Amygdala (tissue), 56 donors: ENCODE measurements around the gene MOB2.

ENCODE experiments used
- DNase-seq, 56 donors: peaks; one replicate each; lab custom pipeline; 2025; lab: John Stamatoyannopoulos, UW

Gene MOB2

GRCh38 chr11:1490651-1491050 lies 4.1 kb upstream of the MOB2 start:
- DNase-seq: no peak

DNA sequence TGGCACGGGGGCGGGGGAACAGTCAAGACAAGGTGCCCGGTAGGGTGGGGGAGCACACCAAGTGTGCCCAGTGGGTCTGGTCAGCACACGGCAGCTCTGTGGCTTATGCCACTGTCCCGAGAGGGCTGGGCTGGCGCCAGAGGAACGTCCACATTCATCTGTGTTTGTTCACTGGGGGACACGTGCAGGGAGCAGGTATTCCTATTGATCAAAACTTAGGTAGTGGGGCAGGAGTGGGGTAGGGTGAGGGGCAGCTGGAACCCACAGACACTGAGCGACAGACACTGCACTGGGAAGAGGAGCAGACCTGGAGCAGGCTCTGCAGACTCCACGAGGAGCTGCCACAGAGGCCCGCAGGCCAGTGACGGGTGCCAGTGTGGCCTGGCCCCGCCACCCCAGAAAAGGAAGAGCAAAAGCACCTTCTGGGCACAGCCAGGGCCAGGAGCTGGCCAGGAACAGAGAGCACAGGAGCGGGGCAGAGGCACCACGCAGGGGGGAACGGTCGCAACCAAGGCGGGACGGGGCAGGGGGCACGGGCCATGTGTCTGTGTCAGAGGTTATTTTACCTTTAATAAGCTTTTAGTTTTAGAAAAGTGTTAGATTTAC lies 2.1 kb upstream of the MOB2 start:
- DNase-seq: no peak

DNA sequence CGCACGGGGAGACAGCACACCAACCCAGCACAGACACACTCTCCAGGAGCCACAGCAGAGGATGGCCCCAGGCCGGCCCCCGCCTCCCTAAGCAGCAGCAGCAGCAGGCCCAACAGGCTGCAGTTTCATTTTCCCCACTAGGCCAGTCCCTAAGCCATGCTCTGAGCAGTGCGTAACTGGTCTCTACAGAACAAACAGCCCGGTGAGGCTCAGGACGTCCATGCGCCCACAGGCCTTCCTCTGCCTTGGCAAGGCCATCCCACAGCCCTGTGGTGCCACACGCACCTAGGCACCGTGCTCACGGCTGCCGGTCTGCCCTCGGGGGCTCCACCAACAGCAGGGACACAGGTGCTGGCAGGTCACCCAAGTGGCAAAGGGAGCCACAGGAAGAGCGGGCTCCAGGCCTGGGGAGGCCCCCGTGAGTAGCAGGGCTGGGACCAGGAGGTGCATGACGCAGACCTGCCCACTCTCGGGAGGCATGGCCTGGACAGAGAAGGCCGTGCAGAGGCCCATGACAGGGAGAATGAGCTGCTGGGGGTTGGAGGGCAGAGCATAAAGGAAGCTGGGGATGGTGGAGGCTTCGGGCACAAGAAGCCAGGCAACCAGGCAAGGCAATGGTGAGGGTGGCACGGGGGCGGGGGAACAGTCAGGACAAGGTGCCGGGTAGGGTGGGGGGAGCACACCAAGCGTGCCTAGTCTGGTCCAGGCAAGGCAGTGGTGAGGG lies 1.4 kb upstream of the MOB2 start:
- DNase-seq: no peak

DNA sequence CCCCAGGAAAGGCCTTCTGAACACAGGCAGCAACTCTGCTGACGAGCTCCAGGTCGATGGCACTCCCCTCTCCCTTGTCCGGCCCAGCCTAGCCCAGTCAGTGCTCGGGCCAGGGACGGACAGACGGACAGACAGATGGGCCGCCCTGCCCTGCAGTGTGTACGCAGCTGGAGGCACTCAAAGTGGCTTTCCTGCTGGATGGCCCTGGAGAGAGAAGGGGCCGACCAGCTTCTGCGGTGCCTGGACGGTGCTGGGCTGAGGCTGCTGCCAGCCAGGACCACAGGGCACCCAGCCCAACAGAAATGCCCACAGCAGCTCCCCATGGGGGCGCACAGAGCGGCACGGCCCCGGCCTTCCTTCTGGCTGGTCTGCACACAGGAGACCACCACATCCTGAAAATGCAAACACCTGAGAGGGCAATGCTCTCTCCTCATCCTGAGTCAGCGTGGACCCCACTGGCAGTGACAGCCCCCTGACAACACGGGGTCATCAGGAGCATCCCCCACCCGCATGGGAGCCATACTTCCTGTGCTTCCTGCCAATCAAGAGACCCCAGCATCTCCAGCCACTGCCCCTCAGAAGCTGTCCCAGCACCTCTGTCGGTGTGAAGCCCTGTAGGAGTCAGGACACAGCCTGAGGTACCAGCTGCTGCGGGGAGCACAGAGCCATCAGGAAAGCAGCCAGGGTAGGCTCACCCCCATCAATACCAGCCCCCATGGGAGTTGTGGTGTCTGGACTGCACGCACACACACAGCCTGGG lies 692 bp upstream of the MOB2 start:
- DNase-seq: no peak

- no peak for DNase-seq
These were observed 1.1 kb downstream of the MOB2 start for GRCh38 chr11:1485504-1485885.

DNA sequence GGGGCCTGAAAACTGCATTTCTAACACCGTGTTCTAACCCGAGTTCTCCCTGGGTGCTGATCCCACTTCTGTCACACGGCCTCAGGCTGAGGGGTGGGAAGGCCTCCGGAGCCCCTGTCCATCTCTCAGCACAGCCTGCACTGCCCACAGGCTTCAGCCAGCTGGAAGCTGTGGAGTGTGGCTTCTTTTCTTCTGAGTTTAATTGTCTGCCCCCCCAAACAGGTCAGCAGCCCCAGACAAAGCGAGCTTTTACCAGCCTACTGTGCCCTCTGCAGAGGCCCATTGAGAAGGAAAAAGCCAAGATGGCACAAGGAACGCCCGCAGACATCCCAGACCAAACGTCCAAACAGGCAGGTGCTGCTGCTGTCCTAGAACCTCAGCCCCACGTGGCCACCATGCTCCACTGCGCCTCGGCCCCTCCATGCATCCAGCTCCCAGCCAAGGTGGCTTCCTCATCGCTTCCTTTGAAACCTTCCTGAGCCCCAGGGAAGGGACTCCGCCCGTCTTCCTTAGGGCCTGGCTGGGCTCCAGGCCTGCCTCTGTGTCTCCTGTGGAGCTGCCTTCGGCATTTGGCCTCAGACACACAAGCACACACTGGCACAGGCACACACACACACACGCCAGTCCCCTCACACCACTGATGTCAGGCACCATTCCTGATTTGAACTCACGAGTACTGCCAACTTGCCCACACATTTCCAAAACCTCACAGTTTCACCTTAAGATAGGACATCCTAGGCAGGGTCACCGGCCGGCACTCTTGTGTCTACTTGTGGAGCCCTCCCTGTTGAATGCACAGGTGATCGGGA lies 1.7 kb downstream of the MOB2 start:
- peak in 1 of 56 donors; percentile 16 for DNase-seq

DNA sequence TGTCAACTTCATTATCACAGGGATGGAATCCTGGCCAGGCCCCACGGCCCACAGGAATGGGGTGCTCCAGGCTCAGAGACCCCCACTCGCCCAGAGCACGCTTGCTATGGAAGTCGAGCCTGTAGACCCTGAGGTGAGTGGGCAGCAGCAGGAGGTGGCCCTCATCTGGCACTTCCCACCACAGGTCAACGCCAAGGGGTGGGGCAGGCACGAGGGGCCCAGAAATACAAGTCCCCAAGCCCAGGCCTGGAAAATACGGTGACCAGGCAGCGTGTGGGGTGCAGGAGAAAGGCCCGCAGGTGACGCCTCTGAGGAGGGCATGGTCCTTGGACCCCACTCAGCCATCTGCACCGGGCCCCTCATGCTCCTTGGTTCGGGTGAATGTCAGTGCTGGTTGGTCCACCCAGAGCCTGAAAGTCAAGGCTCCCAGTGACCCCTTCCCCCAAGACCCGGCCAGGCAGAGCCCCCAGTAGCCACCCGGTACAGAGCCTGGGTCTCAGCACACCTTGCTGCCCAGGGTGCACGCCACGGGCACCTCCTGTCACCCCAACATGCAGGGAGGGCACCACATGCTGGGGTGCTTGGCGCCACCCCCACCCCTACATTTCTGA lies 2.4 kb downstream of the MOB2 start:
- no peak for DNase-seq

GRCh38 chr11:1483445-1483961 lies 3.1 kb downstream of the MOB2 start:
- no peak for DNase-seq

DNA sequence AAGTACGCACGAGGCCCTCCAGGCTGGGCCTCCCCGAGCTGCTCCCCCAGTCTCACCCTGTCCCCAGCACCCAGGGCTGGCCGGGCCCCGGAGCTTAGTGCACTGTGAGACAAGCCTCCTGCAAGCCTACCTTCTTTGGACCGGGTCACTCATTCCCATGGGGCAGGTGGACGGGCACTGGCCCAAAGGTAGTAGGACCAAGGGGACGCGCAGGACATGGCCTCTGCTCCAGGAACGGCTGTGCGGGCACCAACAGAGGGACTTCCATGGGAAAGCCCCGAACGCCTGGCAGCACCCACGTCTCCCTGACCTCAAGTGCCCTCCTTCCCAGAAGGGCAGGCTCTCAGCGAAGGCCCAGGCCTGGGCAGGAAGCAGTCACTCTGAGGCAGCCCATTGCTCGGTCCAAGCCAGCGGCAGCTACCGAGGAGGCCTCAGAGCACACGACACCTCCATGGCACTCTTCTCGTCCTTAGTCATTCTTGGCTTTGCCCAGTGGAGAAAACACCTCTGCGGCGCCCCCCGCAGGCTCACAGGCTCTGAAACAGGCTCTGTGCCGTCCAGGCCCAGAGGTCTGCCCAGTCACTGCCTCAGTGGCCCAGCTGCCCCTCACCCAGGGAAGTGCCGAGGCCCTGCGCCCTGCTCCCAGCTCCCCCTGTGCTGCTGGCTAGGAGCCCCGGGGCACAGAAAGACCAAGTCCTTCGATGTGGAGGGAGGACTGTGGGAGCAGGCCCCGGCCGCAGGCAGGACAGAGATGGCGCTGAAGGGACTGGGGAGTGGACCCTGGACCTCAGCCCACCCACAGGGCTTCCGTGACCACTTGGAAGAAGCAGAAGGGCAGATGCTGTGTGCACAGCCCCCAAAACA lies 3.8 kb downstream of the MOB2 start:
- DNase-seq: no peak

GRCh38 chr11:1481861-1482441 lies 4.6 kb downstream of the MOB2 start:
- DNase-seq: no peak

DNA sequence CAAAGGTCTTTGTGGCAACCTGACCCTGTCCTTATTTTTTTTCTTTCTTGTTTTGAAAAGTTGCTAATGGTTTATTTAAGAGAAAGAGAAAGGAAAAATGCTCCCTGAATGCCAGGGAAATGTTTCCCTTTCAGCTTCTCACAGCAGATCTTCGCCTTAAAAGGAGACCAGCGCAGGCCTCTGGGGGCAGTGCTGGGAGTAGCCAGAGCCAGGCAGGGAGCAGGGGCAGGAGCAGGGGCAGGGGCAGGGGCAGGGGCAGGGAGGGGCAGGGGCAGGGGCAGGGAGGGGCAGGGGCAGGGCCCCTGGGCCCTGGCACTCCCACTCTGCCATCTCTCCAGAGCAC lies 5.1 kb downstream of the MOB2 start:
- DNase-seq: no peak

DNA sequence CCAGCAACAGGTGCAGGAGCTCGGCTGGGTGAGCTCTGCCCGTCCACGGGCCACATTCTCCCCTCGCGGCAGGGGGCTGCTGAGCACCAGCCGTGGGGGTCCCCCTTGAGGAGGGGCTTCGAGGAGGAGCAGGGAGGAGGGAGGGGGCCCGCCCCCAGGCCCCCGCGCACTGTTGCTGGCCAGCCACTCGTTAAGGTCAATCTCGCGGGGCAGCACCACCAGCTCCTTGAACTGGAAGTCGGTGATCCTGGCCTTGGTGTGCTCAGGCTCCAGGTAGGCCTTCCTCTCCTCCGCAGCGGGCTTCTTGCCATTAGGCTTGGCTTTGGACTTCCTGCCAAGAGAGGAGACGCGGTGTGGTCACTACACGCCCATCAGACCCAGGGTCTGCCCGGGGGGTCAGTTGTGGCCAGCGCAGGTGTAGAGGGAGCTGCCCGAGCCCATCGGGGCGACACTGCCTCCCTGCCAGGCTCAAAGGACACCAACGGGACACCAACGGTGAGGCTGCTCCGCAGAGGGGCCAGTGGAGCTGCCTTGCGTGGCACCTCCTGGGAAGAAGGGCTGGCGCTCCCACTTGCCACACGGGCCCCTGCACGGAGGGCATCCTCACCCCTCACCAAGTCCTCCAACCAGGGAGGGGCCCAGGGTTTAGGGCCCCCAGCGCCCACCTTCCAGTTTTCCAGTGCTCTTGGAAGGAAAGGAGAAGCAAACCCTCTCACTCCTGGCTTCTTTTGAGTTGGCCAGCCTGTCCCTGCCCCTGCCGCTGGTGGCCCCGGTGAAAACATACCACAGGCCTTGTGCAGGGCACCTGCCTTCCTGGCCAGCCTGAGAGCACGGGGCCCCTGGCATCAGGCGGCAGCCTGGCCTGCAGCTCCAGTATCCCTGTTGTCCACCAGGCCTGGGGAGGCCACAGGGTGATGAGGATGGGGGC lies 5.8 kb downstream of the MOB2 start:
- DNase-seq: no peak

GRCh38 chr11:1480191-1480554 lies 6.4 kb downstream of the MOB2 start:
- DNase-seq: no peak

GRCh38 chr11:1479678-1480118 lies 6.9 kb downstream of the MOB2 start:
- no peak for DNase-seq

DNA sequence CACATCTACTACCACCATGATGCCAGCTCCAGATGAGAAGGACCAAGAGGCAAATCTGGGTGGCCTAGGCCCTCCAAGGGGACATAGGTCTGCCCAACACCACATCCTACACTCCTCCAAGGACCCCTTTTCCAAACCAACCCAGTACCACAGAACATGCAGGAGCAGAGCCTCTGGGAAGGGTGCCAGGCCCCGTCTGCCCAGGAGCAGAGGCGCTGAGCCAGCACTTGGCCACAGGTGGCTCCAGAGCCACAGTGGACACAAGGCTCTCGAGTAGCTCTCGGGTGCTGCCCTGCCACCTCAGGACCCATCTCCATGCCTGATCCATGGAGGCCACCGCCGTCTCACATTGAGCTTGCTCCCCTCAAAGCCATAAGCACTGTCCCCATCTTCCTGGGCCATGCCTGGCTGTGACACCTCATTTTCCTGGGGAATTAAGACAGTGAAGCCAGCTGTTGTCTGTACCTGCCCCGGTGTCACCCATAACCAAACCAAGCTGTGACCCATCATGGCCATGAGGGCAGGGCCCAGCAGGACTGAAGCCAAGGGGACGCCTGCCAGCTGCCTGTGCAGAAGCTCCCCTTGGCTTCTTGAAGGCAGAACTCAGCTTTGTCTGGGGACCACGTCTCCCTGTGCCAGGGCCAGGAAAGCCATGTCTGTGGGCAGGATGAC lies 7.4 kb downstream of the MOB2 start:
- no peak for DNase-seq

- DNase-seq: no peak
These were observed 8.0 kb downstream of the MOB2 start for GRCh38 chr11:1478544-1478943.

DNA sequence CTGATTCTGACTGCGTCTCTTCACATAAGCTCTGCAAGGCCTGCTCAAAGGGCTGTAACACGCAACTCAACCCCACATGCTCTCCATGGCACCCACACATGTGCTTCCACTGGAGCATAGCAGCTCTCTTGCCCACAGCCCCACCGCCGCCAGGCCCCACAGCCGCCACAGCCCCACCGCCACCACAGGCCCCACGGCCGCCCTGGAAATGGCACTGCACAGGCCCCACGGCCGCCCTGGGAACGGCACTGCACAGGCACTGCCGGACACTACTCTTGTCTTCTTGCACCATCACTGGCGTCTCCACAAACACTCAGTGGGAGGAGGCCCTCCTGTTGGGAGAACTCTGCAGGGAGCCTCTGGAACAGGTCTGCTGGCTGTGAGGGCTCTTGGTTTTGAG lies 8.6 kb downstream of the MOB2 start:
- DNase-seq: no peak
